HTERT RPE-1 (cell line): ENCODE data around the gene PROS1.
"Not testable (repeated sequence)": the region's sequence is repeated elsewhere in the genome, so short reads cannot be mapped to it uniquely, and the experiment has no call there.

ENCODE experiments used
- in situ Hi-C: fragments of 300-500 bp; cut with MboI; formaldehyde crosslinking; loops from 4 replicates; pipeline ENCODE4 v1.14.3; 2020; ENCODE audit warnings: low sequenced_read_pairs

Gene PROS1

DNA sequence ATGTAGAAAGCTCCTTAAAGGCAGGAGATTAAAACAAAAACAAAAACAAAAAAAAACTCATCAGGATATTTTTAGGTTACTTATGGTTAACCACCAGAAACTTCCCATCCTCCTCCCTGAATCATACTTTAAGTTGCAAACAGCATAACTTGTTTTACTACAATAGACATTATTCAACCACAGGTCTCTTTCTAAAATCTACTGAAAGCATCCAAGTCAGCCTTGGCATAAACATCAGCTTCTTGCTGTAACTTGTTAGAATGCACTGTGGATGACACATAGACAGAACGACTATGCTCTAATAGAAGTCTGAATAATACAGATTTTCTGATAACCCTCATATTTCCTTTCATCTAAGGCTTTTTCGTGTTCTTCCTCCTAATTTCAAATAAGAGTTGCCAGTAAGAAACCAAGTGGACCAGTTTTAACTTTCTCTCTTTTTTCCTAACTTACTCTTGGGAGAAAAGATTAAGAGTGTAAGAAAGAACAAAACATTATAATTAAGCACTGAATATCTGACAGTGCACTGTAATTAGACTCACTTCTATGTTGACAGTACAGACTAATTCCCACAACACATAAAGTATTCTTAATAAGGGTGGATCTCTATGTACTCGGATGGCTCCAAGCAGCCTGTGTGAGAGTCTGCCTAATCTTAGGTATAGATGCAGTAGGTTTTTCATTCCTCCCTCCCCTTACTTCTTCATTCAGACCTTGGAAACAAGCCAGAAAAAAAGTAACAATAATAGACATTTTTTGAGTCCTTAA, 95.3 kb downstream of the PROS1 start:
- in situ Hi-C loops = not testable (repeated sequence)

DNA sequence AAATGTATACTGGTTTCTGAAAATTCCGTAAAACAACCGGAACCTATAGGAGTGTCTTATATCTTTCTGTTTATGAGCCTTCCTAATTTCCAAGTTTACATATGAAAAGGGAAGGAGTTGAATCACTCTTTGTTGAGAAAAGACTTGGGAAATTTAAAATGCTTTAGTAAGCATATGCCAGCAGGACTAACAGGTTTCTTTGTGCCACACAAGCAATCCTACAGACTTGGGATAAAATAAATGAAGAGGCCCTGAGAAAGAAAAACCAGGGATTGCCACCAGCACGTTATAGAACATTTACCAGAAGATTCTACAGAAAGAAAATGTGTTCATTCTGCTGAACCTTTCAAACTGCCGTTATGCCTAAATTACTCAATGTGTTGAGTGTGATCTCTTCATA, 96.3 kb downstream of the PROS1 start:
- in situ Hi-C loops = not testable (repeated sequence)

DNA sequence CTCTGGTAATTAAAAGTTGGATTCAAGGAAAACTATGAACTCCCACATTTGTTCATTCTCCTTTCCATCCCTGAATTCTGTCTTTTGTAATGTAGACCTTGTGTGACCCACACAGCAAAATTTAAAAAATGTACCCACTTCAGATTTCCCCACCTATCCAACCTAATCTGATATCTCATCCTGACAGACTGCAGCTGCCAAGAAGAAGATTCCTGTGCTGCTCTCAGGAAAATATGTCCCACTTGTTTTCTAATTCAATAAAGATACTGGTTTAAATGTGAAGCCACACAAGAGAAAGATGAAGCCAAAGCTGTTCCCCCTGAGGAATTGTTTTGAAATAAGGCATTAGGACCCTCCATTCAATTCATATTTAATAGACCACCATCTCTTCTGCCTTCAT, 100.3 kb downstream of the PROS1 start:
- in situ Hi-C loops = not testable (repeated sequence)

DNA sequence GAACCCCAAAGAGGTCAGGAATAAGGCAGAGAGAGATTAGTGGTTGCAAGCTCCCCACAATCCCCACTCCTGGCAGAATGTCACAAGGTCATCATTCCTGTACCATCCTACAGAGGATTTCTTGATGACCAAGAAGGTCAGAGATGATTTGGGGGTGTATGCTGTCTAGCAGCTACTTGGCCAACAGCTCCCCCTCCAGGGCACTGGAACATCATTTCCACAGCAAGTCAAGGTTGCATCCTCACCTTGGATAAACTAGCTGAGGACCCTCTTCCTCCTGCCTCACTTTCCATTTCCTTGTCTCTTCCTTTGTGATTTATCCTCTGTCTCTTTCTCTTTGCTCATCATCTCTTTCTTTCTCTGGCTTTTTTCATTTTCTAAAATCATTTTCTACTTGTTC, 106.3 kb downstream of the PROS1 start:
- in situ Hi-C loops = no loop called here

DNA sequence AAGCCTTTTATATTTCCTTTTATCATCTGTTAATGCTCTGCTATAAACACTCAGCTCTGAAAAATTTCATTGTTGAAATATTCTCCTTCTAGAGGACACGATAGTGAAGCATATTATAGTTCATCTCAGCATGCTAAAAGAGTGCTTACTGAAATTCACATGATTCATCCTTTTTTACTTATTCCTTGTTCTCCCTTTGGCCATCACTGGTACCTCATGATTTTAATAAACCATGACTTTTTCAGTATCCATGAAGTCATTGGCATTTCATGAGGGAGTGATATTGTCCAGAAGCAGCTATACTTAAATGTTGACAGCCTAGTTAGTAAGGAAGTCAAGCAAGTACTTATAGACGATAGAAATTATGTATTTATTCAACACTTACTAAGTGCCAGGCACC, 112.7 kb downstream of the PROS1 start:
- in situ Hi-C loops = no loop called here

DNA sequence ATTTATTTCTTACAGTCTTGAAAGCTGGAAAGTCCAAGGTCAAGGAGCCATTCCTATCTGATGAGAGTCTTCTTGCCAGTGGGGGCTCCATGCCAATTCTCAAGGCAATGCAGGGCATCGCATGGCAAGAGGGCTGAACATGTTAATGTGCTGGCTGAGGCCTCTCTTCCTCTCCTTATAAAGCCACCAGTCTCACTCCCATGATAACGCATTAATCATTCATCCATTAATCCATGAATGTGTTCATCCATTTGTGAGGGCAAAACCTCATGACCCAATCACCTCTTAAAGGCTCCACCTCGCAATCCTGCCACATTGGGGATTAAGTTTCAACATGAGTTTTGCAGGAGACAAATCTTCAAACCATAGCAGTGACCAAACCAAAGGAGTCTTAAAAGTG, 118.3 kb downstream of the PROS1 start:
- in situ Hi-C loops = no loop called here

DNA sequence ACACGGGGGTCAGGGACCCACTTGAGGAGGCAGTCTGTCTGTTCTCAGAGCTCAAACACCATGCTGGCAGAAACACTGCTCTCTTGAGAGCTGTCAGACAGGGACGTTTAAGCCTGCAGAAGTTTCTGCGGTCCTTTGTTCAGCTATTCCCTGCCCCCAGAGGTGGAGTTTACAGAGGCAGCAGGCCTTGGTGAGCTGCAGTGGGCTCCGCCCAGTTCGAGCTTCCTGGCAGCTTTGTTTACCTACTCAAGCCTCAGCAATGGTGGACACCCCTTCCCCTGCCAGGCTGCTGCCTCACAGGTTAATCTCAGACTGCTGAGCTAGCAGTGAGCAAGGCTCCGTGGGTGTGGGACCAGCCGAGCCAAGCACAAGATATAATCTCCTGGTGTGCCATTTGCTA, 121.5 kb downstream of the PROS1 start:
- in situ Hi-C loops = not testable (repeated sequence)

DNA sequence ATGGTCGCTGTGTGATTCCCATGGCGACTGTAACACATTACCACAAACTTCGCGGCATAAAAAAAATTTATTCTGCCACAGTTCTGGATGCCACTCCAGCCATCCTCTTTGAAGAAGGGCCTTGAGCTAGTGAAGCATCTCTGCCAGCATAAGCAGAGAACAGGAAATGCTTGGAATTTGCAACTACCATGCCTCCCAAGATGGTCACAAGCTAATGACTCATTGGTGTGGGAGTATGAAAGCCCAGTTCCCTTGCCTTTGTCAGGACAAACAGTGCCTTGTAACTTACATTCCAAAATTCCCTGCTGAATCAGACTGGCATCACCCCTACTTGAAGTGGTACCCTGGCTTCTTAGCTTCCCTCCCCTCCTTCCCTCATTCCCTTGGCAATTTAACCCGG, 129.7 kb downstream of the PROS1 start:
- in situ Hi-C loops = no loop called here

DNA sequence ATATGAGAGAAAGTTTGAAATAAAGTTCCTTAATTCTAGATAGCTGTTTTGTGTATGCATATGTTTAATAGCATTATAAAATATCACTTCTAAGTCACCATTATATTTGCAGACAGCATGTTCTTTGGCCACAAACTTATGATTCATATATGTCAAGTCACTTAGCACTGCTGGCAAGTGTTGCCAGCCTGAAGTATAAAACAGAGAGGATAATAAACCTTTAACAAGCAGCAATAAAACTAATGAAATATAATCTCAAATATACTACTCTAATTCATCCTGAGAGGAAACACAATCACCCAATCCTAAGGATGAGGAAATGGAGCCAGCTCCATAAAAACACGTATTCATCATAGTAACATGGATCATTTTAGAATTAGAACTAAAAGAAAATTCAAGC, 134.5 kb downstream of the PROS1 start:
- in situ Hi-C loops = not testable (repeated sequence)
